Stimulated activated CD4-positive, alpha-beta T cell treated with anti-CD3 and anti-CD28 coated beads, Interleukin-2, amount 100 ng/mL, for 24 hours (primary cell): Measurements from ENCODE around the gene AXL.
"Not testable (repeated sequence)": the region's sequence is repeated elsewhere in the genome, so short reads cannot be mapped to it uniquely, and the experiment has no call there.

Experiments
- DNase-seq, 2 donors: peaks; one replicate each; pipeline ENCODE4 v3.0.0-alpha.2; 2020

AXL gene

GRCh38 chr19:41218615-41219507 is at the start of gene AXL:
TSS of gene AXL (plus strand) at chr19:41219223. CDS start at chr19:41219393, 170 bp downstream.
- DNase-seq, result no peak

- no peak for DNase-seq
Measured at GRCh38 chr19:41172297-41173164, 46.5 kb upstream of the AXL start.

DNA sequence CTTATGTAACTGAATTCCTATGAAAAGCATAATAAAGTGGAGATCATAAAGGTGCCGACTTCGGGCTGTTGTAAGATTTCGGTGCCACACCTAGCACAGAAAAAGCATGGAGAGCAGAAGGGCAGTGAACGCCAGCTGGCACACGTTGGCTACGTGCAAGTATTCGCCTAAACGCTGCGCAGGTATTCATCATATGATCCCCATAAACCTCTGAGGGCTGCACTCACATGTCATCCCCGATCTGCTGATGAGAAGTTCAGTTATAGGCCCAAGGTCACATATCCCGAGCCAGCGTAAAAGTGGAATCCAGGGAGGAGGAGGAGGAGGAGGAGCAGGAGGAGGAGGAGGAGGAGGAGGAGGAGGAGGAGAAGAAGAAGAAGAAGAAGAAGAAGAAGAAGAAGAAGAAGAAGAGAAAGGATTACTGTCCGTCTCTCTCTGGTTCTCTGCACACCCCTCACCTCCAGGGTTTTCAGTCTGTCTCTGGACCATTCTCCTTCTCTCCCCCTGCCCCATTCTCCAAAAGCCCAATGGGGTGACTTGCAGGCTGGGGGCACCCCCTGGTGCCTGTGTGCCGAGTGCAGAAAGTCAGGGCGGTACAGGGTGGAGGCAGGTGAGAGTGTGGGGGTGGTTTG is 44.6 kb upstream of the AXL start:
- no peak for DNase-seq

GRCh38 chr19:41175801-41176777 is 42.9 kb upstream of the AXL start:
- peak; percentile 42 to 43 for DNase-seq

DNA sequence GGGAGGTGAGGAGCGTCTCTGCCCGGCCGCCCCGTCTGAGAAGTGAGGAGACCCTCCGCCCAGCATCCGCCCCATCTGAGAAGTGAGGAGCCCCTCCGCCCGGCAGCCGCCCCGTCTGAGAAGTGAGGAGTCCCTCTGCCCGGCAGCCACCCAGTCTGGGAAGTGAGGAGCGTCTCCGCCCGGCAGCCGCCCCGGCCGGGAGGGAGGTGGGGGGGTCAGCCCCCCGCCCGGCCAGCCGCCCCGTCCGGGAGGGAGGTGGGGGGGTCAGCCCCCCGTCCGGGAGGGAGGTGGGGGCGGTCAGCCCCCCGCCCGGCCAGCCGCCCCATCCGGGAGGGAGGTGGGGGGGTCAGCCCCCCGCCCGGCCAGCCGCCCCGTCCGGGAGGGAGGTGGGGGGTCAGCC is 38.9 kb upstream of the AXL start:
- not testable (repeated sequence) for DNase-seq

DNA sequence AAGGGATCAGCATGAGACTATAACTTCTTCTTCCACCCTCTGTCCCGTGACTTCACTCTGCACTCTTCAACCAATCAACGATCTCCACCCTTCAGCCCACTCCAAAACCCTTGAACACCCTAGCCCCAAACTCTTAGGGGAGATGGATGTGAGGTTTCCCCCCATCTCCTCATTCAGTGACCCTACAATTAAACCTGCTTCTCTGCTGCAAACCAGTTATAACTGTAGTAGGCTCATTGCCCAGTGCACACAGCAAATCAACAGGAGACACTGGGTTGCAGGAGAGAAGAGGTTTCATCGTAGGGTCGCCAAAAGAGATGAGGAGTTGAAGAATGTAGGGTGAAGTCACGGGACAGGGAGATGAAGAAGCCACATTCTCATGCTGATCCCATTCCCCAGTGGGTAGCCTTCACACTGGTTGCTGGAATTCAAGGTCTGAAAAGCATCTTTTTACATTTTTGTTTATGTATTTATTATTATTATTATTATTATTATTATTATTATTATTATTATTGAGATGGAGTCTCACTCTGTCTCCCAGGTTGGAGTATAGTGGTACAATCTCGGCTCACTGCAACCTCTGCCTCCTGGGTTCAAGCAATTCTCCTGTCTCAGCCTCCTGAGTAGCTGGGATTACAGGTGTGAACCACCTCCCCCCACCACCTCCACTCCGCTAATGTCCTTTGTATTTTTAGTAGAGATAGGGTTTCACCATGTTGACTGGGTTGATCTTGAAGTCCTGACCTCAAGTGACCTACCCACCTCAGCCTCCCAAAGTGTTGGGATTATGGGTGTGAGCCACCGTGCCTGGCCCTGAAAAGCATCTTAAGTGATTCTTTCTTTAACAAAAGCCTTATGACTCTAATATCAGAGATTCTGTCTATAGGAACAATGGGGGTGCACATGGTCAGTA is 31.8 kb upstream of the AXL start:
- DNase-seq, result no peak

DNA sequence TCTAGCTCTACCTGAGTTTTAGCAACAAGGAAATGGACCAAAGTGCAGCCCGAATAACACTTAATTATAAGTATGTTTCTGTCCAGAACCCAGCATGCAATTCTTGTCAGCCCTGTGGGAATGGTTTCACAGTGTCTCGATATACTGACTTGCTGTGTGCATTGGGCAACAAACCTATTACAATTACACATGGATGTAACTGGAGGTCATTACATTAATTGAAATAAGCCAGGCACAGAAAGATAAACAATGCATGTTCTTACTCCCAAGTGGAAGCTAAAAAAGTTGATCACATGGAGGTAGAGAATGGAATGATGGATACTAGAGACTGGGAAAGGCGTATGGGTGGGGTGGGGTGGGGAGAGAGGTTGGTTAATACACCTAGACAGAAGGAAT is 31.1 kb upstream of the AXL start:
- DNase-seq, result no peak

DNA sequence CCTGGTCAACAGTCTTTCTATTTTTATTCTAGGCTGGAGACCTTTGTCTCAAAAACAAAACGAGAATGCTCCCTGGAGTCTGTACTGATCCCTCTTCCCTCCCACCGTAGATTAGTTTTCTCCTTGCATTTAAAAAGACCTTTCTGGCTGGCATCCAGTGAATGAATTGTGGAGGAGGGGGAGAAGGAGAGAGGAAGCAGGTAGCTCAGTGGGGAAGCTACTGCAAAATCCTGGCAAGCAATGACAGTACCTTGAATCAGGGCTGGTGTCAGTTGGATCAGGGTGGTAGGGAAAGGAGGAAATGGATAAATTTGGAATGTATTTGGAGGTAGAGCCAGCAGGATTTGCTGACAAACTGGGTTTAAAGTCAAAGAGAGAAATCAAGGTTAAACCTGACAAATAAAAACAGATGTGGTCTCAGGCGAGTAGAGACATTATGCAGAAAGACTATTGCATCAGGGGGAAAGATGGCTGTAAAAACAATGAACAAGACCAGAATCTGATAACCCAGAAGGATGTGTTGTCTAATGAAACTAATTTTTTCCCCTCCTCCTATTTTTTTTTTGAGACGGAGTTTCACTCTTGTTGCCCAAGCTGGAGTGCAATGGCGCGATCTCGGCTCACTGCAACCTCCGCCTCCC is 29.5 kb upstream of the AXL start:
- DNase-seq, result no peak

DNA sequence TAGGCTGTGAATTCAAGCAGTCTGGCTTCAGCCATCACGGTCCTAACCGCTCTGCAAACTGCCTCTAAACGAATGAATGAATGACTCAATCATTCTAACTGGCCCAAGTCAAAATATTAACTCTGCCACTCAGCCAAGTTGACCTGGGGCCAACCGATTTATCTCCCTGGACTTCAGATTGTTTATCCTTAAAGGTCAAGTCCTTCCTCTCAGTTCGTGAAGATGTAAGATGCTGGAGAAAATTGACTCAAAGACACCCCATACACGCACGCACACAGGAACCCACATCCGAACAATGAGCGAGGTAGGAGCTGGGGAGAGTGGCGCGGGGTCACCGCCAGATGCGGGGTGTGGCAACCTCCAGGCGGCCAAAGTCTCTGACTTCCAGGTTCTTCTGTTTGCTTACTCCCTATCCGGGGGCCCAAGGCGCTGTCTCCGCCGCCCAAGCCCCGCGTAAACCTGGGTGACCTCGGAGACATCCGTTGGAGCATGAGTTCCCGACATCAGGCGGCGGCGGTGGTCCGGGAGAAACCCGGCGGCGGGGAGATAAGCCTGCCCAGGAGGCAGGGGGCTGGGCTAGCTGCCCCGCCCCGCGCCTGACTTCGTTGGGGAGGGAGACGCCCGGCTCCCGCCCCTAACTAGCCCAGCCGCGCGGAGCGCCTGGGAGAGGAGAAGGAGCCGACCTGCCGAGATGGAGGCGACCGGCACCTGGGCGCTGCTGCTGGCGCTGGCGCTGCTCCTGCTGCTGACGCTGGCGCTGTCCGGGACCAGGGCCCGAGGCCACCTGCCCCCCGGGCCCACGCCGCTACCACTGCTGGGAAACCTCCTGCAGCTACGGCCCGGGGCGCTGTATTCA is 26.2 kb upstream of the AXL start, which contains the start of gene CYP2S1:
TSS of gene CYP2S1 (plus strand) at position 646 of the 856 bp plus-strand sequence. CDS start at position 692, 46 bp downstream.
- peak; percentile 25 to 32 for DNase-seq

GRCh38 chr19:41193430-41194156 is 25.4 kb upstream of the AXL start:
- DNase-seq, result no peak

DNA sequence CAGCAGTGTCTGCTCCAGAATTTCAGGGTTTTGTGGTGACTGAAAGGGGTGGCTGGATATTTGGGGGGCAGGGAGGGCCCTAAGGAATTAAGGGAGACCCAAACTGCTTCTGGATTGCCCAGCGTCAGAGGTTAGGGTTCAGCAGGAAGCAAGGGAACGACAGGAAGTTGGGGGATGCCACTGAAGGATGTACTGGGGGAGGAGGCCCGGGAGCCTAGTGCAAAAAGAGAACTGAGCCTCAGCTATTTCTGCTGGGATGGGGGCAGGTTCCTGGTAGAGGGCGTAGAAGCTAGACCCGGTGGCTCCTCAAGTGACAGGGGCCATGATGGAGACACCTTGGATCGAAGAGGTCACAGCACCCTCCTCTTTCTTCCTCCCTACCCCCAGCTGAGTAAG is 24.9 kb upstream of the AXL start:
- no peak for DNase-seq

- DNase-seq, result no peak
Measured at GRCh38 chr19:41195675-41196497, 23.1 kb upstream of the AXL start.

DNA sequence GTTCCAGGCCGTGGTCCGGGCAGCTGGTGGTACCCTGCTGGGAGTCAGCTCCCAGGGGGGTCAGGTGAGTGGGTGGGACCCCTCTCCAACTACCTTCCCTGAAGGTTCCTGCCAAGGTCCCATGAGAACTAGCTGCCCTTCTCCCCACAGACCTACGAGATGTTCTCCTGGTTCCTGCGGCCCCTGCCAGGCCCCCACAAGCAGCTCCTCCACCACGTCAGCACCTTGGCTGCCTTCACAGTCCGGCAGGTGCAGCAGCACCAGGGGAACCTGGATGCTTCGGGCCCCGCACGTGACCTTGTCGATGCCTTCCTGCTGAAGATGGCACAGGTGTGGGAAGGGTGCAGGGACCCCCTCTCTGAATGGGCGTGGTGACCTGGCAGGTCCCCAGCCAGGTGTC is 20.5 kb upstream of the AXL start:
- no peak for DNase-seq

- DNase-seq, result no peak
Measured at GRCh38 chr19:41203371-41203770, 15.7 kb upstream of the AXL start.

DNA sequence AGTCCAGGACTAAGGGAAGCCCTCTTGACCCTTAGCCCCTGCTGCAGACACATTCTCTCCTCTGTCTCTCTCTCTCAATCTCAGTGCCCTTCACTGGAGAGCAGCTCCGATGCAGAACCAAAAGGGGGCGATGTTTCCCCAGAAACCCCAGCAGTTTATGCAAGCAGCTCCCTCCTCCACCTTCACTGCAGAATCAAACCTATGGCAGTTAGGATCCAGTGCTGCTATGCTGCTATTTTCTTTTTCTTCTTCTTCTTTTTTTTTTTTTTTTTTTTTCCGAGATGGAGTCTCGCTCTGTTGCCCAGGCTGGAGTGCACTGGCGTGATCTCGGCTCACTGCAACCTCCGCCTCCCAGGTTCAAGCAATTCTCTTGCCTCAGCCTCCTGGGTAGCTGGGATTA is 14.7 kb upstream of the AXL start:
- DNase-seq, result peak; percentile 81 to 86

DNA sequence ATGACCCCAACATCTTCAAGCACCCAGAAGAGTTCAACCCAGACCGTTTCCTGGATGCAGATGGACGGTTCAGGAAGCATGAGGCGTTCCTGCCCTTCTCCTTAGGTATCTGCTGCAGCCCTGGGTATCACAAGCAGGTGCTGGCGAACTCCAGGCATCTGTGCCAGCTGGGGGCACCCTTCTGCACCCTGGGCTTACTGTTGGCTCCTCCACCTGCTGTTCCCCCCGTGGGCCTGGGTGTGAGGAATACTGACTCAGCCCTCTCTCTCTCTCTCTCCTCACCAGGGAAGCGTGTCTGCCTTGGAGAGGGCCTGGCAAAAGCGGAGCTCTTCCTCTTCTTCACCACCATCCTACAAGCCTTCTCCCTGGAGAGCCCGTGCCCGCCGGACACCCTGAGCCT is 13.0 kb upstream of the AXL start:
- peak in 1 of 2 donors; percentile 8 for DNase-seq

DNA sequence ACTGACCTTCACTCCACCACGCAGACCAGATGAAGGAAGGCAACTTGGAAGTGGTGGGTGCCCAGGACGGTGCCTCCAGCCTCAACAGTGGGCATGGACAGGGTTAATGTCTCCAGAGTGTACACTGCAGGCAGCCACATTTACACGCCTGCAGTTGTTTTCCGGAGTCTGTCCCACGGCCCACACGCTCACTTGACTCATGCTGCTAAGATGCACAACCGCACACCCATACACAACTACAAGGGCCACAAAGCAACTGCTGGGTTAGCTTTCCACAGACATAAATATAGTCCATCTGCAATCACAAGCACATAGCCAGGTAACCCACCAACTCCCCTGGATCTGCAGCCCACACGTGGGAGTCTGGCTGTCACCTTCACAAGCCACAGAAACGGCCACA is 12.6 kb upstream of the AXL start:
- no peak for DNase-seq
